Measurements from ENCODE around the gene WFS1. TPM values are rescaled to one million over a fixed set of nuclear protein-coding genes. Genes with fewer than 3 reads are reported as not detected.

Gene WFS1
- polyA plus RNA-seq, 1 donor = 32.4 TPM

DNA sequence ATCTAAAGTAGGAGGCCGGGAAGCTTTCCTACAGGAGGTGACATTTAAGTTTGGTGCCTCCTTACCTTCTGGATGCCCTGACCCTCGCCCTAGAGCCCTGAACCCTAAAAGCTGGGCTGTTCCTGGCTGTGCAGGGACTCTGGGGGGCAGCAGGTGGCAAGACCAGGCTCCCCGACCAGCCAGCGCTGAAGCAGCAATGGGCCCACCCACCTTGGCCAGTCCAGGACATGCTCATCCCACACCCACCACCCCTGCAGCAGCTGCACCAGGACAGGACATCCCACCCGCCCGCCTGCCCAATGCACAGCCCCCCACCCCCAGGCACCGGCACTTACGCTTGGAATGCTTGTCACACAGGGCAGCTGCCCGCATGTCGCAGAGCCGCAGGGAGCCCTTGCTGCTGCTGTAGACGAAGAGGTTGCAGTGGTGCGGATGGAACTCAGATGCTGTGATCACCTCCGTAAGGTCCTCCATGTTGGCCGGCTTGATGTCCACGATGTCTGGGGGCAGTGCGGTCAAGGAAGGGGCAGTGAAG lies 77.9 kb downstream of the WFS1 start:
- no CpG with 5 or more reads among the region's 17 CpGs for WGBS (ENCODE audit: insufficient coverage, low lambda C conversion rate)
- Histone ChIP-seq H3K4me3 (ENCODE audit: low read length) (no peak overlapping the region), H3K27ac (ENCODE audit: low read length) (no peak overlapping the region), H3K27me3 (ENCODE audit: control insufficient read depth, insufficient read depth, low read length) (peaks cover 2% of the 10 kb centered on the region), H3K36me3 (ENCODE audit: control insufficient read depth, insufficient read depth, low read length) (no peaks in the 10 kb centered on the region), H3K4me1 (ENCODE audit: control insufficient read depth, insufficient read depth, low read length) (no peaks in the 10 kb centered on the region), H3K9me3 (ENCODE audit: control insufficient read depth, low read depth, low read length) (no peaks in the 10 kb centered on the region)
- no peak for DNase-seq

DNA sequence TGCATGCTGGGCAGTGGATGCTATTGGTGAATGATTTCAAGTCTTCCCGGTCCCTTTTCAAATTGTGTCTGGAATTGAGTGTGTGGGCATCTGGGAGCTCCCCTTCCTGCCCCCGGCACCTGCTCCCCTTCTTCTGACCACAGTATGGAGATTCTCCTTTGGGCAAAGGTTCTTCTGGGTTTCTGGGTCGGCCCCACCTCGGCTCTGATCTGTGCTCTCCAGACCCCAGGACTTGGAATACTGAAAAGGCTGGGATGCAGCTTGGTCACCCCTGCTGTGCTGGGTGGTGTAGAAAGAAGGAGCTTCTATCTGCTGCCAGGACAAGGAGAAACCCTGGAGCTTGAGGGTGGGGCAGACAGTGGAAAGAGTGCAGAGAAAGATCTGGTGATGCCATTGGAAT lies 78.8 kb downstream of the WFS1 start:
- H3K27me3 ChIP-seq (ENCODE audit: control insufficient read depth, insufficient read depth, low read length) = peaks cover 2% of the 10 kb centered on the region

DNA sequence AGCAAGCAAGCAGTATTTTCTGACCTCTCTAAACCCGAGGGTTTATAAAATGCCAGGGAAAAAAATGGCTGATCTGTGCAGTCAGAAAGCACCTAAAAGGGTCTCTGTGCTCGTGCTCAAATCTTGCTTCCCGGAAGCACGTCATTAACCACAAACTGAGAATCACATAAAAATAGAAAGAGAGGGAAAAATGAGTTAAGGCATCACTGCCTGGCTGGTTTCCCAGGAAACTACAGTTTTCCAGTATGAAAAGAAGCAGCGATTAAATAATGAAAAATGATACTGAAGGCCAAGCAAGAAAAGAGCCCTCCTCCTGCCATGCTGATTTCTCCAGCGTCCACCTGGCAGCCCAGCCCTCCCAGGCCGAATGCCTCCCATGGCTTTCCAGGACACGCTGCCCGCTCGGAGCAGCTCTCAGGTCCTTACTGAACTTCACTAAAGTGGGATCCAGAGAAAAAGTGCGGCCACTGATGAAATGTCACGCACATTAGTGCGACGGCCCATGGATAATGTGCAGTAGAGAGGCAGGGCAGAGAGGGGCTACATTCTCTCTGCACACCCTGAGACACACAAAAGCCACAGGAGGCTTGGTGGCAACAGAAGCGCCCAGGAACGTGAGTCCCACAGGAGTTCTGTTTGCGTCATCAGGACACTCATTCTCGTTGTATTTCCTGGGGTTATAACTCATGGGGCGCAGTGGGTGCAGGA lies 80.4 kb downstream of the WFS1 start:
- no peak for DNase-seq
- no peak overlapping the region for H3K27ac ChIP-seq (ENCODE audit: low read length)
- 100% methylated on average over 4 of the region's 19 CpGs for WGBS (ENCODE audit: insufficient coverage, low lambda C conversion rate)
- H3K9me3 ChIP-seq (ENCODE audit: control insufficient read depth, low read depth, low read length) = no peaks in the 10 kb centered on the region
- H3K36me3 ChIP-seq (ENCODE audit: control insufficient read depth, insufficient read depth, low read length) = no peaks in the 10 kb centered on the region
- H3K4me3 ChIP-seq (ENCODE audit: low read length) = no peak overlapping the region
- H3K27me3 ChIP-seq (ENCODE audit: control insufficient read depth, insufficient read depth, low read length) = peaks cover 2% of the 10 kb centered on the region
- H3K4me1 ChIP-seq (ENCODE audit: control insufficient read depth, insufficient read depth, low read length) = no peaks in the 10 kb centered on the region

More for the DNA sequence above, 78.8 kb downstream of the WFS1 start:
- no CpG with 5 or more reads among the region's 4 CpGs for WGBS (ENCODE audit: insufficient coverage, low lambda C conversion rate)
- H3K9me3 ChIP-seq (ENCODE audit: control insufficient read depth, low read depth, low read length) = no peaks in the 10 kb centered on the region
- H3K36me3 ChIP-seq (ENCODE audit: control insufficient read depth, insufficient read depth, low read length) = no peaks in the 10 kb centered on the region
- H3K4me1 ChIP-seq (ENCODE audit: control insufficient read depth, insufficient read depth, low read length) = no peaks in the 10 kb centered on the region
- no peak overlapping the region for H3K27ac ChIP-seq (ENCODE audit: low read length)
- no peak for DNase-seq
- no peak overlapping the region for H3K4me3 ChIP-seq (ENCODE audit: low read length)

DNA sequence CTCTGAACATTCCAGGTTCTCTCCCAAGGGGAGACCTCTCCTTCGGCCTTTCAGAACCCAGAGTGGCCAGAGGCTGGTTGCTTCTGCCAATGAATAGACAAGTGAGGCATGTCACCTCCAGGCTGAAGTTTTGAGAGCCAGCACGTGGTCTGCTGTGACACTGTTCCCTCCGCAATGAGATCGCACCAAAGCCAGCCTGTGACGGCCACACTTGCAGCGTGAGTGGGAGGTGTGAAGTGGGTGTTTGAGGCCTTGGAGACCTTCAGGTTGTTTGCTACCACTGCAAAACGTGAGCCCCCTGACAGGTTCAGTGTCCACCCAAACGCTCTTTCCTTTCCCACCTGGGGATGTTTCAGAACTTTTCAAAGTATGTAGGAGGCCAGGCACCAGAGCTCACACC lies 81.0 kb downstream of the WFS1 start:
- H3K9me3 ChIP-seq (ENCODE audit: control insufficient read depth, low read depth, low read length) = no peaks in the 10 kb centered on the region
- no peak for DNase-seq
- no peaks in the 10 kb centered on the region for H3K4me1 ChIP-seq (ENCODE audit: control insufficient read depth, insufficient read depth, low read length)
- no peak overlapping the region for H3K27ac ChIP-seq (ENCODE audit: low read length)
- H3K4me3 ChIP-seq (ENCODE audit: low read length) = no peak overlapping the region
- no peaks in the 10 kb centered on the region for H3K36me3 ChIP-seq (ENCODE audit: control insufficient read depth, insufficient read depth, low read length)
- WGBS (ENCODE audit: insufficient coverage, low lambda C conversion rate) = no CpG with 5 or more reads among the region's 8 CpGs
- peaks cover 2% of the 10 kb centered on the region for H3K27me3 ChIP-seq (ENCODE audit: control insufficient read depth, insufficient read depth, low read length)

DNA sequence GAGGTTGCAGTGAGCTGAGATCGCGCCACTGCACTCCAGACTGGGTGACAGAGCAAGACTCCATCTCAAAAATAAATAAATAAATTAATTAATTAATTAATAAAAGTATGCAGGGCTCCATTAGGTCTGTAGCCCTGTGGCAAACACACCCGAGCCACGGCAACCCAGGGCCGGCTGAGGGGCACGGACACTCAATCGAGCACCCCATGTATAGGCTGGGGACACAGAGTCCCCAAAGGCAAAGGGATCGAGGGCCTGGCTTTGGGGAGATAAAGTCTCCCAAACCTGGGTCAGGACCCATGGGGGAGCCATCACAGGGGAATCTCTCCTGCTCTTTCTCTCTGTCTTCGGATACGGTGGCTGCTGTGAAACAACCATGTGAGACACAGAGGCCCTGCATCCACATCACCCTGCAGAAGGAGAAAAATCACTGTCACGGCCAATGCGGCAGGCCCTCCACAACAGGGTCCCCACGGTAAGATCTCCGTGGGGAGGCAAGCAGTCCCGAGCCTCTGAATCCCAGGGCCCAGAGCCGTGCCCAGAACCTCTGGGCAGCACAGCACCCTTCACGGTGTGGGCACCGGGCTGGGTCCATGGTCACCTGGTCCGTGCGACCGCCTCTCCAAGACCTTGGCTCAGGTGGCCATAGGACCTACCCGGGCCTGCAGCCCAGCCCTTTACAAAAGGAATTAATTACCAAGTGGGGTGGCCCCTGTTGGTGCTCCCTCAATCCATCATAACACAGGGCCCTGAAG lies 81.8 kb downstream of the WFS1 start:
- no peak for DNase-seq
- Histone ChIP-seq H3K36me3 (ENCODE audit: control insufficient read depth, insufficient read depth, low read length) (no peaks in the 10 kb centered on the region), H3K4me3 (ENCODE audit: low read length) (no peak overlapping the region), H3K4me1 (ENCODE audit: control insufficient read depth, insufficient read depth, low read length) (no peaks in the 10 kb centered on the region), H3K27ac (ENCODE audit: low read length) (no peak overlapping the region), H3K27me3 (ENCODE audit: control insufficient read depth, insufficient read depth, low read length) (peaks cover 2% of the 10 kb centered on the region), H3K9me3 (ENCODE audit: control insufficient read depth, low read depth, low read length) (no peaks in the 10 kb centered on the region)
- no CpG with 5 or more reads among the region's 22 CpGs for WGBS (ENCODE audit: insufficient coverage, low lambda C conversion rate)

DNA sequence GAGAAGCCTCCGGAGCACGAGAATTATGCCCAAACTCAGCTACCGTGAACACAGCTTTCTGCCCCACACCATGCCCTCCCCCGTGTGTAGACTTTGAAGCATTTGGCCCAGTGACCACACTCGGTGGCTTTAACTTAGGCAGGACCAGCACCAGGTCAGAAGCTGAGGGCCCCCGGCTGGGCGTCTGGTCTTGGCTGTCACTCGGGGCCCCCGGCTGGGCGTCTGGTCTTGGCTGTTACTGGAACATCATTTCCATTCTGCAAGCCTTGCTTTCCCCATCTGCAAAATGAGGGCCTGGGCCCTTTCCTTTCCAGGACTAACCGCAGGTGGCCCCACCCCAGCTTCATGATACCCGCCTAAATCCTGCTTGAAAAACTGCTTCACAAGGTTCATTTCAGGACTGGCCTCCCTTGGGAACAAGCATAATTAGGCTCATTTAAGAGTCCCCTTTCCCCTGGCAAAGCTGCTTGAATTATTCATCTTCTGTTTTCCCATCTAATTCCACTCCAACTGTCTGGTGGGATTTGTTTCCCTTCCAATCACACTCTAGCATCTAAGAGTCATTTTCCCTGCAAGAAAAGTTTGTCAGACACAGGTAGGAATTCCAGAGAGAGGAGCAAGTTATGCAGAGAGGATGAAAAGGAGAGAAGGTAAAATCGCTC lies 82.5 kb downstream of the WFS1 start:
- DNase-seq = no peak
- Histone ChIP-seq H3K9me3 (ENCODE audit: control insufficient read depth, low read depth, low read length) (no peaks in the 10 kb centered on the region), H3K27ac (ENCODE audit: low read length) (no peak overlapping the region), H3K27me3 (ENCODE audit: control insufficient read depth, insufficient read depth, low read length) (no peaks in the 10 kb centered on the region), H3K4me3 (ENCODE audit: low read length) (no peak overlapping the region), H3K4me1 (ENCODE audit: control insufficient read depth, insufficient read depth, low read length) (no peaks in the 10 kb centered on the region), H3K36me3 (ENCODE audit: control insufficient read depth, insufficient read depth, low read length) (no peaks in the 10 kb centered on the region)
- no CpG with 5 or more reads among the region's 13 CpGs for WGBS (ENCODE audit: insufficient coverage, low lambda C conversion rate)

Other genes starting within 250 kb of the WFS1 start
- 2.1 TPM for gene JAKMIP1, start 69.3 kb upstream of the WFS1 start, polyA plus RNA-seq
- gene PPP2R2C, start 202.8 kb downstream of the WFS1 start, polyA plus RNA-seq = 3.9 TPM